SHP77 (cell line): Measurements from ENCODE around the gene CCDC190.
"Not testable (repeated sequence)": the region's sequence is repeated elsewhere in the genome, so short reads cannot be mapped to it uniquely, and the experiment has no call there.

Experiments
- DNase-seq, 2 experiments: peaks; one replicate each; lab custom pipeline; 2025; lab: John Stamatoyannopoulos, UW

The CCDC190 gene

DNA sequence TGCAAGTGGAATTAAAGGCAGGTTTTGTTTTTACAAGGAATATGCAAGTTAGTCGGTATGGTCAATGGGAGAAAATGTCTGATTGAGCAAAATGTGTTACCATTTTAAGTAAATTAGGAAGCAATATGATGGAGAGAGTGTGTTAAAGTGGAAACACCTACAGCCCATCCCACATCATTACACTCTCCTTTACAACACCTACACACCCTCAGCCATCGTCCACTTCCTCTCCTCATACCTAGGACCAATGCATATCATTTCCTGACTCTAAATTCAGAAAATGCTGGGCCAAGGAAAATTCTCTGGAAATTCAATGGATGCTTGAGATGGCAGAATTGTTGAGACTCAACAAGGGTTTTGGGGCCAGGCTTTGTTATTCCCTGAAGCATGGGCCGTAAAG, 16.4 kb upstream of the CCDC190 start:
- no peak for DNase-seq

DNA sequence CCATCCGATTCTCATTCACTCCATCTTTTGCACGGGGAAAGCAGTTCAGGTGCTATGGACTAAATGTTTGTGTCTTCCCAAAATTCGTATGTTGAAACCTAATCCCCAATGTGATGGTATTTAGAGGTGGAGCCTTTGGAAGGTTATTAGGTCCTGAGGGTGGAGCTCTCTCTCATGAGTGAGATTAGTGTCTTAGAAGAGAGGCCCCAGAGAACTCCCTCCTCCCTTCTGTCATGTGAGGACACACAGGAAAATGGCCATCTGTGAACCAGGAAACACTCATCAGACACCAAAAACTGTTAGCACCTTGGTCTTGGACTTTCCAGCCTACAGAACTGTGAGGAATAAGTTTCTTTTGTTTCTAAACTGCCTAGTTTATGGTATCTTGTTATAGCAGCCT, 15.8 kb upstream of the CCDC190 start:
- no peak for DNase-seq

DNA sequence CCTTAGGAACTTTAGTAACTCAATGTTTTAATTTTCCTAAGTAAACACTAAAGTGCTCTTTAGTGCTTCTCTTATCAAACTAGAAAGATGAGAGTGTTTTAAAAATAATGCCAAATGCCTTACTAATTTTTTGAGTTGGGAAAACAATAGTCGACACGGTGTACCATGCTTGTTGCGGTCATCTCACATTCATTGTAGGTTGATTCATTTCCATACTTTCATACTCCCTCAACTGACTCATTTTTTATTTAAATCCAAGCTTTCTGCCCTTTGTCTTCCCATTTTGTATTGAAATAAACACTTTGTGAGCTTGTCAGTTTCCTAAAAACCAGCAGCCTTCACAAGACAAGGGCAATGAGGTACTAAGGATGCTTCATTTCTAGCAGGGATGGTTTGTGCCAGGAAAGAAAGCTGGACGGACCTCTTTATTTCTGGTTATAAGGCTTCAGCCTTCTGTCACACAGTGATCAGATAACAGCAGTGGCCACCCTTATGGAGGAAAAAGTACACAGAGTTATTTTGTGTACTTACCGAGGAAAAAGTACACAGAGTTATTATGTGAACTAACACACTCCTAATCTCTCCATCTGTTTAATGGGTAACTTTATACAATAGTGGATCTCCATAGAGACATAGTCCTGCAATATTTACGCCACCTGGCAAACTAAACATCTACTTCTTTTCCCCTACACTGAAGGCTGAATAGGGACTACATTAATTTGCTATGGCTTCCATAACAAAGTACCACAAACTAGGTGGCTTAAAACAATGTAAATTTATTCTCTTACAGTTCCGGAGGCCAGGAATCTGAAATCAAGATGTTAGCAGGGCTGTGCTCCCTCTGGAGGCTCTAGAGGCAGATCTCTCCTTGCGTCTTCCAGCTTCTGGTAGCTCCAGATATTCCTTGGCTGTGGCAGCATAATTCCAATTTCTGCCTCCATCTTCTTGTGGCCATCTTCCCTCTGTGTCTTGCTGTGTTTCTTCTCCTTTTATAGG, 13.0 kb upstream of the CCDC190 start:
- peak in 1 of 2 experiments; percentile 28 for DNase-seq

DNA sequence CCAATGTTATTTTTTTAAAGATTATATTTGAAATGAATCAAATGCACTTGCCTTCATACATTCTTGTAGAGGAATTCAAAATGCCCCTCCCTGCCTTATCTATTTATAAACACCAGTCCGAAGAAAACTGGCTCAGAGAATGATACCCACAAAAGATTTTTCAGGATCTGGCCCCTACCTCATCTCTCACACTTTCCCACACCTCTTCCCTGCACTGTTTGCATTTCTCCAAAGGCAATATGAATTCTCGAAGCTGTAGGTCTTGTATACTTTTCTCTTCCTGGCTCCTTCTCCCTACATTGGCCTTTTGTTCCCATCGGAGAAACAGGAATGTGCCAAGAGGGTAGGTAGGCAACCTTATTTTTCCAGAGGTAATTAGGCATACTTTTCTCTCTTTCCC, 12.0 kb upstream of the CCDC190 start:
- DNase-seq: no peak

DNA sequence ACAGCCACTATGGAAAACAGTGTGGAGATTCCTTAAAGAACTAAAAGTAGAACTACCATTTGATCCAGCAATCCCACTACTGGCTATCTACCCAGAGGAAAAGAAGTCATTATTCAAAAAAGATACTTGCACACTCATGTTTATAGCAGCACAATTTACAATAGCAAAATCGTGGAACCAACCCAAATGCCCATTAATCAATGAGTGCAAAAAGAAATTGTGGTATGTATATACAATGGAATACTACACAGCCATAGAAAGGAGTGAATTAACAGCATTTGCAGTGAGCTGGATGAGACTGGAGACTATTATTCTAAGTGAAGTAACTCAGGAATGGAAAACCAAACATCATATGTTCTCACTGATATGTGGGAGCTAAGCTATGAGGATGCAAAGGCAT, 10.4 kb upstream of the CCDC190 start:
- not testable (repeated sequence) for DNase-seq

DNA sequence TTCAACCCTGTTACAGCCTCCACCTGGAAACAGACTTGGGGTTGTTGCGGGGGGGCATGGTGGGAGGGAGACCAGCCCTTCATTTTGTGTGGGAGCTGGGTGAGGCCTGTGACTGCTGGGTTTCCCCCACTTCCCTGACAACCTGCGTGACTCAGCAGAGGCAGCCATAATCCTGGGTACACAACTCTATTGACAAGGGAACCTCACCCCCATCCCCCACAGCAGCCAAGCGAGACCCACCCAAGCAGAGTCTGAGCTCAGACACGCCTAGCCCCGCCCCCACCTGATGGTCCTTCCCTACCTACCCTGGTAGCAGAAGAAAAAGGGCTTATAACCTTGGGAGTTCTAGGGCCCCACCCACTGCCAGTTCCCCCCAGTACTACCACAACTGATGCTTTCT, 8.0 kb upstream of the CCDC190 start:
- DNase-seq: no peak

DNA sequence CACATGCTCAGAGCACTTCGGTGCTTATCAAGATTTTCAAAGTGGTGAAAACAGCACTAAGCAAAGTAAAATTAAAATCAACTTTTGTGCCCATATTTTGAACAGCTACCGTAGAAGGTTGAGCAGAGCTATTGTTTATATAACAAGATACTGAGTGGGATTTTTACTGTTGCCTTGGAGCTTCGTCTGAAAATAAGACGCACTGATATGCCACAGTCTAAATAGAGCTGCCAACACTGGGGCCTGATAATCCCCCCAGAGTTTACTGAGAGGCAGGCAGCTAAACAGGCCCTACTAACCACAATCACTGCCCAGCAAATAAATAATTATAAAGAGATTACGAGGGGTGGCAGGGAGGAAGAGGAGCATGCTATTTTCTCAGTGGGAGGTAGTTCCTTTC, 650 bp upstream of the CCDC190 start:
- no peak for DNase-seq

DNA sequence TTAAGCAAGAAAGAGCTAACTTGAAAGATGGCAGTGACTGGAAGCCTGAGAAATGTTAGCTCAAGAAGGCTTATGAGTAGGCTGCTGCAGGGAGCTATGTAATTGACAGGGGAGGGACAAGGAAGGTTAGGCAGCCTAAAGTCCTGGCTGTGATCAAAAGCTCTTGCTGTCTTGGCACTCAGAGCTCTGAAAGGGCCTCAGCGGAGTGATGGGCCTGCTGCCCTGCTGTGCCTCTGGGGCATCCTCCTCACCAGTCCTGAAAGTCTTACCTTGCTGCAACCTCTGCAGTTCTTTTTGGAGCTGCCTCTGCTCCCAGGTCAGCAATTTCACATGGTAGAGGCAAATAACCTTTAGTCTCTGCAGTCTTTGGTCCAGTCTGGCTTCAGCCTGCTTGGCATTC, 1.8 kb downstream of the CCDC190 start:
- DNase-seq: no peak

DNA sequence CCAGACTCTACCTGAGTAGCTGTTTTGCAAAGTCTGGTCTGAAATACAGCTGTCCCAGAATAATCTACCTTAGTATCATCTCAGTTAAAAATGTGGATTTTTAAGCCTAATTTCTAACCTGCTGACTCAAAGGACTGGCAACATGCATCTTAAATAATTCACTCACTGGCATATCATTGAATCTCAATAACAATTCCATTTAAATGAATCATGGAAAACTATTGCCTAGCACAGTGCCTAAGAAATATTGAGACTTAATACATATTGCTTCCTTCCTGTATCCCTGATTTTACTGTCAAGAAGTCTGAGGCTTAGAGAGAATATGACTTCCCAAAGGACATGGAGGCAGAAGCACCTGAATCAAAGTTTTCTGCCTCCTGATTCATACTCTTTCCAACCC, 3.1 kb downstream of the CCDC190 start:
- no peak for DNase-seq

DNA sequence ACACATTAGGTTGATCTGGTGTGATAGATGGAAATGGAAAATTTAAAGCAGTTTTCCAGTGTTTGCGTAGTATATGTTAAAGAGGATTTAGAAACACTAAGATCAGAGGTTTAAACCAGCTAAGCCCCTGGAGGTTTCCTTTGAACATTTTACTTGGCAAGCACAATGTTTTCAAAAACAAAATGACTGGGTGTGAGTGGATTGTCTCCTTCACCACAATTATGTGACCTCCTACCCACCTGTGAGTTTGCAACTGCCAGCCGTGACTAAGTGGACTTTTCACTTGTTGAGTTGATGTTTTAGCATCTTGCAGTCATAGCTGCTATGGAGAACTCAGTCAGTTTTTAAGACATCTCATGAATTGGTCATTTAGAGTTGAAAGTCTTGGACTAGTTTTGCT, 4.7 kb downstream of the CCDC190 start:
- no peak for DNase-seq

DNA sequence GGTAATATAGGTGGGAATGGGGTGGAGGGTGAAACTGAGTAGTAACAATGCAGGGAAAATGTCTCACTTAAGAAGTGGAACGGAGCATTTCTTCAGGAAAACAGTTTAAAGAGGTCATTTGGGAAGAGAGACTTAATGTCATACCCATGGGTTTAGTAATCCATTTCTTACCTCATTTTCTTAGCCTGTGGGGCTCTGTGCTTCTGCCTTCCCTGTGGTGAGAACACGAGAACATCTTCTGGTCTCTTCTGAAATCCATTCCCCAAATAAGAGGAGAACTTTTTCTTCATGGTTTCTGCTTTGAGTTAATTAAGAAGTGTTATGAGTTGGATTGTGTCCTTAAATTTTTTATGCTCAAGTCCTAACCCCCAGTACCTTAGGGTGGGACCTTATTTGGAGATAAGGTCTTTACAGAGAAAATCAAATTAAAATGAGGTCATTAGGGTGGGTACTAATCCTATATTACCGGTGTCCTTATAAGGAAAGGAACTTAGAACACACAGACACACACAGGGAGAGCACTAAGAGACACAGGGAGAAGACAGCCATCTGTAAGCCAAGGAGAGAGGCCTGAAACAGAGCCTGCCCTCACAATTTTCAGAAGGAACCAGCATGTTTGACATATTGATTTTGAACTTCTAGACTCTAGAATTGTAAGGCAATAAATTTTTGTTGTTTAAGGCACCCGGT, 5.4 kb downstream of the CCDC190 start:
- DNase-seq: no peak

DNA sequence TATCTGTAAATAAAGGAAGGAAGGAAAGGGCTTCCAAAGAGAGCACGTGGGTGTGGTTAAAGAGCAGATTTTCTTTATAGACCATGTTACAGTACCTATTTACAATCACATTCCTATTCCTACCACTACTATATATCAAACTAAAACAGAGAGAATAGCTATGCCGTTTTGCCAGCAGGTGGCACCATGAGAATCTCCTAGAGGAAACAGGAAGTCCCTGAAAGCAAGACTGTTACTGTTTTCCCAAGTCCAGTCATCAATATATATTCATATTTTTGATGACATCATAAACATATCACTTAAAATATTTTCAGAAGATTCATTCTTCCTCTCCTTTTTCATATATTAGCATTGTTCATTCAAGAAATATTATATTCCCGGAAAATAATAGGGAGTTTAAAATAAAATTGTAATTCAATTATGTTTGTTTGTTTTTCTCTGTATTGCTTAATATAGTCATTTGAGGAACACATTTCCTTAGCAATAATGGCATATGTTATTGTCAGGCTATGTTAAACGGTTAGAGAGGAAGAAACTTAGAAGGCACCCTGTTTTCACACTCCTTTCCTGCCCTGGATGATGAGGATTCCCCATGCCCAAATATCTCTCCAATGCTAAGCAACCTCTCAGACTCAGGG, 6.6 kb downstream of the CCDC190 start:
- peak; percentile 68 to 77 for DNase-seq

DNA sequence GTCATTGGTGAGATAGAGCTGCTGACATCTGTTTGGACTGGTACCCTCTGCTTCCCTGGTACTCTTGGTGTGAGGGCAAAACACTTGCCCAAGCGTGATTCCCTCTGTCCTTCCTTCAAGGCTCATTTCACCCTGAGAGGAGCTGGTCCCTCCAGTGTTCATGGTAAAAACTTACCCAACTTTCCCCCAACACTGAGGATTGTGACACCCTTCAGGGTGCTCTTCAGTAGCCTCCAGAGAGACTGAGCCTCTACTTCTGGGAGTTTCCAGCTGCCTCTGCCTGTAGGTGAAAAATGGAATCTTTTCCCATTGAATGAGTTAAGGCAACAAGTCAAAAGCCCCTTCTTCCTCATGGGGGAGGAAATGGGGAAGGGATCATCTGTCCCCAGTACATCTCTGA, 9.6 kb downstream of the CCDC190 start:
- DNase-seq: no peak

DNA sequence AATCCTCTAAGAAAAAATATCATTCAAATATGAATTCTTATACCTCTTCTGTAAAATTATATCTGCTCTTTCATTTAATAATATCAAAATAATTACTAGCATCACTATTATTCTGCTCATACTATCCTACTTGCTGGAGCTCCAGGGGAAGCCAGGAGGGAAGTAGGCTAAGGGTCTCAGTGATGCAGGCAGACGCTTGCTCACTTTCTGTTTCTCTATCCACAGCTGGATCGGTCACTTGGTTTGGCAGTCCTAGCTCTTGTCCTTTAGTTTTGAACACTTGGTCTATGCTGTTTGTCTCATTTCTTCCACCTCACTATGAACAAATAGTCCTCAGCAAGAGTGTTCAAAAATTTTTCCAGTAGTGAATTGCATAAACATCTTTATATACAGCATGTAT, 11.3 kb downstream of the CCDC190 start:
- no peak for DNase-seq

DNA sequence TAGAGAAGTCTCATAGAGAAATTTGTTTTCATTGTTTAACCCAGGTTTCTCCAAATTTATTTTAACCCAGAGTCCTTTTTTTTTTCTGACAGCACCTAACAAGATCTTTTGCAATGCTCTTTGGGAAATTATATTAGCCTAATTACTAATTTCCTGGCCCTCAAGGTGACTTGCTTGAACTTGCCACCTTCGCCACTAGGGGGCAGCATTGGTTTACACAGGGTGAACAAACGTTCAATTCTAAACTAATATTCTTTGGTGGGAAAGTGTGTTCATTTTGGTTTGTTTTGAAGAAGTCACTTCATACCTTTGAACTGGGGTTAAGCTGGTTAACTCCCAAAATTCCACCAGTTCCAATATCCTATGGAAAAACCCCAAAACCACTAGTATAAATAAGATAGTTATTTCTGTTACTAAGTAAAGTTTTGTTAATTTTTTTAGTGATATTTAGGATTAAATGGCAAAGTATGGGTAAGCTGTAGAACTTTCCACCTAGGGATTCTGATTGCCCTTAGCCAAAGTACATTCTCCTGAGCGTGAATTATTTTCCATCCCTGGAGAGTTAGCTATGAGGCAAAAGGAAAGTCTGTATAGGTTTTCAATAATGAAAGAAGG, 13.0 kb downstream of the CCDC190 start:
- DNase-seq: peak; percentile 67 to 75

DNA sequence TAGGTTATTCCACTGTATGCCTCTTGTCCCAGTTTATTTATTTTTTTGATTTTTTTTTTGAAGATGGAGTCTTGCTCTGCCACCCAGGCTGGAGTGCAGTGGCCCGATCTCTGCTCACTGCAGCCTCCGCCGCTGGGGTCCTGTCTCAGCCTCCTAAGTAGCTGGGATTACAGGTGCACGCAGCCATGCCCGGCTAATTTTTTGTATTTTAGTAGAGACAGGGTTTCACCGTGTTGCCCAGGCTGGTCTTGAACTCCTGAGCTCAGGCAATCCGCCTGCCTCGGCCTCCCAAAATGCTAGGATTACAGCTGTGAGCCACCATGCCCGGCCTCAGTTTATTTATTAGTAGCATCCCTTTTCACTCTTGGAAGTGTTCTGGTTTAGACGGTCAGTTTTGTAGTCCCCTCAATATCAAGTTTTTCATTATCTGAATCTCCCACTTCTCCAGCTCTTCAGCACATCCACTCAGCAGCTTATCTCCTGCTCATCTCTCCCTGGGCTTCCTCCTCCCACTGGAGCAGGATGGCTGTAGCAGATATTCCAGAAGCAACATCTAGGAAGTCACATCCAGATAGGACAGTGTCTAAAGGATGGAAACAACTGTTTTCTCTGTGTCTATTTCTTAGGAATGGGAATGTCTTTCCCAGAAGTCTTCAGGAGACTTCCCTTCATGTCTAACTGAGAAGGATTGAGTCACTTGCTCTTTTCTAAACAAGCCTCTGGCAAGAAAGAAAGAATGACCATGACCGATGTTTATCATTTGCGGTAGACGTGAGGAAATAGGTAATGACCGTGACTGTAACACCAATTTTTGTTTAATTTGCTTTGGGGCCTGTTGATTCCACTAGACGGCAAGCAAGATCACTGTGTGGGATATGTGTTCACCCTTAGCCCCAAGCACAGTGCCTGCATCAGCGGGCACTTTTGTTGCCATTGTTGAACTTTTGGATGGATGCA, 14.4 kb downstream of the CCDC190 start:
- DNase-seq: no peak

DNA sequence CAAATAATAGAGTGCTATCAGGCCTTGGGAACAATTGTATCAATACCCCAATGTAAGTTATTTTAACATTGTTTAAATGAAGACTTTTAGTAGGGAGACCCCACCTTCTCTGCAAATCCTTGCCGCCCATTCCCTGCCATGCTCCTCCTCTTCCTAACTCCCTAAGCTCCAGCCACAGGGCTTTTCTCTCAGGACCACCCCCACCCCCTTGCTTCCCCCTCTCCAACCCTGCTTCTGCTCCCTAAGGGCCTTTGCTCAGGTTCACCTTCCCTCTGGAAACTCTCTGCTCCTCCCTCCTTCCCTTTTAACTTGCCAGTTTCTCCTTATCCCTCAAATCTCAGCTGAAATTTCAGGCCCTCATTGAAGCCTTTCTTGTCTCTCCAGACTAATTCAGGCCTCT, 16.8 kb downstream of the CCDC190 start:
- DNase-seq: no peak

DNA sequence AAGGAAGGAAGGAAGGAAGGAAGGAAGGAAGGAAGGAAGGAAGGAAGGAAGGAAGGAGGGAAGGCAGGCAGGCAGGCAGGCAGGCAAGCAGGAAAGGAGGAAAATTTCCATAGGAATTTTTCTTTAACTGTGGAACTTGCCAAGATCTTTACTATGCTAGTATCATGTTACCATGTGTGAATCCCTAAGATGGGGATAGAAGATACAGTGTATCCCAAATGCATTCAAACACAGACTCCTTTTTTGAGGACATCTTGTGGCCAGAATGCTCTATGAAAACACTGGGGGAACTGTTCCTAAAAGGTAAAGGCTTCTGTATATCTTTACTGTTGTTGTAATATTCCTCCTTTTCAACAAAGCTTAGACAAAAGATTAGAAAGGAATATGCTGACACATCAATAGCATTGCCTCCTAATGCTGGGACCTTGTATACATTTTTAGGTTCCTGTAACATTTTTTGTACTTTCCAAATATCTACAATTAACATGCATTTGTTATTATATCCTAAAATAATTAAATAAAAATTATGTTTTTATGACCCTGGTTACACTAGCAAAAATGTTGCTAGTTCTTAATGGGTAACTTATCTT, 20.6 kb downstream of the CCDC190 start:
- no peak for DNase-seq

DNA sequence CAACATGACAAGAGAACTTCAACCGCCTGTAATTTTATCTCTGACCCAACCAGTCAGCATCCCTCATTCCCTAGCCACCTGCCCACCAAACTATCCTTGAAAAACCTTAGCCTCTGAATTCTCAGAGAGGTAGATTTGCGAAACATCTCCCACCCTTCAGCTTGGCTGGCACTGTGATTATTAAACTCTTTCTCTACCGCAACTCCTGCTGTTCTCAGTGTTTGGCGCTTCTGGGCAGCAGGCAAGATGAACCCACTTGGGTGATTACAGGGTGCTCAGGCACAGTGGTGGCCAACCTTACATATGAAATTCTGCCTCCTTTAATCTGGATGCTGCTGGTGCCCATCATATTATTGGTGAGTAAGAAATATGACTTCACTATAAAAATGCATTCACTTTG, 22.1 kb downstream of the CCDC190 start:
- DNase-seq: no peak

DNA sequence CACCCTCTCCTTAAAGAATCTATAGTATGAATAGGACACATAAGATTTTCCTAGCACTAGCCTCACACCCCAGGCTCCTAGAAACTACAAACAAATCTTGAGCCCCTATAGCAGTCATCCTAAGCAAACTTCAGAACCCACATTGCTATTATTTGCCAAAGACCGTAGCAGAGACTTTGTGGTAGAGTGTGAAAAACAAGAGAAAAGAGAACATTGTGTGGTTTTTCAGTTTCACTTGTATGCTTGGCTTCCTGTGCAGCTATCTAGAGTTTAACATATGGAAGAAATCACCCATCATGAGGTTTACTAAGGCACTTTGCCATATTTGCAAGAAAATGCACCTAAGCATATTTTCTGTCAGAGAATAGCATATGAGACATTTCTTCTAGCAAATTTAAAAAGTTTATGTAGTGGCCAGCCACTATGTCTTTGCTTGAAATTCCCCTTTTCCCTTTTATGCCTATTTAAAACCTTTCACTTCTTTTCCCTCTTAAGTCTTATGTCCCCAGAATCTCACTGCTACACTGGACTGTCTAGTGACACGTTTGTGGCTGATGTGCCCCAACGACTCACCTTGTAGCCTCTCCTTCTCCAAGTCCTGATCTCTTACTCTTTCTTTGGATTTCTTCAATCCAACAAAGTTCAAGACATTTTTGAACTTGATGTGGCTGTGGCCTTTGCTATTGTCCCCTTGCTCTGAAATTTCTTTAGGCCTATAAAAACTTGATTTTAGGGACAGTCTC, 25.6 kb downstream of the CCDC190 start:
- DNase-seq: no peak
